A549 (cell line): Measurements from ENCODE around the gene QDPR. TPM values are rescaled to one million over a fixed set of nuclear protein-coding genes. Genes with fewer than 3 reads are reported as not detected.

ENCODE experiments used
- ATAC-seq, 2 experiments: fragments of 200-7000 bp in 1 of 2; fragments of >200 bp in 1 of 2; cut with Nextera tagmentation in 1 of 2; cut with Tn5 transposase in 1 of 2; 3 replicates each; pipeline versions ENCODE4 v1.8.0 to v1.9.1; 2018 to 2020; ENCODE audit warnings: mild to moderate bottlenecking in 1 of 2, moderate library complexity in 1 of 2
- CTCF ChIA-PET: fragments of 300-600 bp; sonication (Branson Sonifier 250); formaldehyde crosslinking; extraction: SDS; loops from one replicate; lab custom pipeline; 2021; ENCODE audit warnings: antibody characterized with exemption, inconsistent platforms; lab: Yijun Ruan, JAX
- POLR2A ChIA-PET: fragments of 350-600 bp; formaldehyde crosslinking; extraction: SDS; loops from one replicate; lab custom pipeline; 2021; ENCODE audit warnings: antibody characterized with exemption, inconsistent platforms; lab: Yijun Ruan, JAX
- DNase-seq, 2 experiments: peaks; one replicate each; pipeline versions ENCODE4 v3.0.0 to v3.0.0-alpha.2; 2011 to 2016; ENCODE audit warnings: low read depth in 1 of 2, low spot score in 1 of 2
- FAIRE-seq: peaks from 2 replicates; lab custom pipeline; 2011; peaks lifted over from hg19 to GRCh38; lab: Jason Lieb, UNC
- H3K27ac ChIP-seq, 2 experiments: fragments of >200 bp; sonication (Bioruptor Twin); formaldehyde crosslinking; 3 replicates each; pipeline ENCODE4 v1.5.1; 2016 to 2017
- H3K4me1 ChIP-seq: fragments of >200 bp; sonication (Bioruptor Twin); formaldehyde crosslinking; 3 replicates; pipeline ENCODE4 v1.6.1; 2016
- H3K4me2 ChIP-seq: fragments of >200 bp; sonication (Bioruptor Twin); formaldehyde crosslinking; 3 replicates; pipeline ENCODE4 v1.6.1; 2016
- H3K4me3 ChIP-seq: fragments of >200 bp; sonication (Bioruptor Twin); formaldehyde crosslinking; 3 replicates; pipeline ENCODE4 v1.5.1; 2016
- H3K9me3 ChIP-seq: fragments of >200 bp; sonication (Bioruptor Twin); formaldehyde crosslinking; 3 replicates; pipeline ENCODE4 v1.6.1; 2016
- CEBPB ChIP-seq, 2 experiments: fragments of >200 bp in 1 of 2; sonication (Bioruptor Twin) in 1 of 2; formaldehyde crosslinking in 1 of 2; IDR thresholded peaks; 2 replicates each; pipeline ENCODE4 v1.6.1; 2012 to 2016
- E2F6 ChIP-seq: IDR thresholded peaks from 2 replicates; pipeline ENCODE4 v1.6.1; 2012; ENCODE audit warnings: low read depth, borderline replicate concordance
- ELK1 ChIP-seq: fragments of 150-350 bp; IDR thresholded peaks from 2 replicates; pipeline ENCODE4 v1.6.1; 2014; ENCODE audit warnings: low read depth, mild to moderate bottlenecking, low read length
- JUNB ChIP-seq: fragments of >200 bp; sonication (Bioruptor Twin); formaldehyde crosslinking; IDR thresholded peaks from 2 replicates; pipeline ENCODE4 v1.6.1; 2016
- NFE2L2 ChIP-seq: fragments of 150-350 bp; conservative IDR thresholded peaks from 2 replicates; pipeline ENCODE4 v1.6.1; 2014; ENCODE audit warnings: low read length
- NR3C1 ChIP-seq: fragments of >200 bp; sonication (Bioruptor Twin); formaldehyde crosslinking; IDR thresholded peaks from 3 replicates; pipeline ENCODE4 v1.6.1; 2017
- RAD21 ChIP-seq, 2 experiments: fragments of >200 bp in 1 of 2; sonication (Bioruptor Twin) in 1 of 2; formaldehyde crosslinking in 1 of 2; IDR thresholded peaks in 1 of 2; conservative IDR thresholded peaks in 1 of 2; 2 replicates in 1 of 2; 3 replicates in 1 of 2; pipeline ENCODE4 v1.6.1; 2012 to 2018; ENCODE audit warnings: inconsistent platforms in 1 of 2
- RNF2 ChIP-seq: fragments of 200-600 bp; sonication (generic); IDR thresholded peaks from 2 replicates; pipeline ENCODE4 v1.6.1; 2016; ENCODE audit warnings: low read depth, mild to moderate bottlenecking, antibody characterized with exemption, moderate library complexity, borderline replicate concordance
- TFCP2L1 ChIP-seq: fragments of 250-450 bp; sonication (Bioruptor Pico); IDR thresholded peaks from 2 replicates; pipeline ENCODE4 v1.5.0; 2021; ENCODE audit warnings: mild to moderate bottlenecking
- ZC3H11A ChIP-seq: fragments of 450-650 bp; IDR thresholded peaks from 2 replicates; pipeline ENCODE4 v1.6.1; 2014; ENCODE audit warnings: antibody characterized with exemption, mild to moderate bottlenecking
- ZSCAN20 ChIP-seq: fragments of 250-450 bp; sonication (Bioruptor Pico); IDR thresholded peaks from 2 replicates; pipeline ENCODE4 v1.8.0; 2022; ENCODE audit warnings: mild to moderate bottlenecking, moderate library complexity
- WGBS: methylation state at CpG from one replicate; pipeline ENCODE4 v1.1.6; 2017; ENCODE audit errors: missing lambda C conversion rate; 5-methylcytosine and 5-hydroxymethylcytosine counted together
- polyA plus RNA-seq, 4 experiments: library from polyadenylated mRNA; depleted of rRNA in 3 of 4; stranded (reverse); fragments of >200 nt; fragmentation: RNase III in 1 of 4; extraction: RNeasy Plus Mini Kit Qiagen cat#74134 plus additional on column Dnase treatment in 1 of 4; gene quantifications; 2 replicates in 3 of 4; 3 replicates in 1 of 4; pipeline ENCODE4 v1.2.3, GENCODE V29; 2011 to 2017
- TF ChIP-seq, protein P1 (sequence below): fragments of >200 bp; sonication (Bioruptor Twin); formaldehyde crosslinking; IDR thresholded peaks from 3 replicates; pipeline ENCODE4 v1.5.1; 2016
- TF ChIP-seq, protein P2 (sequence below): IDR thresholded peaks from 2 replicates; pipeline ENCODE4 v1.6.1; 2012

The QDPR gene
- polyA plus RNA-seq, 2 of the 4 experiments (the other 2 are of a cell fraction) = 40.4 to 75.1 TPM

DNA sequence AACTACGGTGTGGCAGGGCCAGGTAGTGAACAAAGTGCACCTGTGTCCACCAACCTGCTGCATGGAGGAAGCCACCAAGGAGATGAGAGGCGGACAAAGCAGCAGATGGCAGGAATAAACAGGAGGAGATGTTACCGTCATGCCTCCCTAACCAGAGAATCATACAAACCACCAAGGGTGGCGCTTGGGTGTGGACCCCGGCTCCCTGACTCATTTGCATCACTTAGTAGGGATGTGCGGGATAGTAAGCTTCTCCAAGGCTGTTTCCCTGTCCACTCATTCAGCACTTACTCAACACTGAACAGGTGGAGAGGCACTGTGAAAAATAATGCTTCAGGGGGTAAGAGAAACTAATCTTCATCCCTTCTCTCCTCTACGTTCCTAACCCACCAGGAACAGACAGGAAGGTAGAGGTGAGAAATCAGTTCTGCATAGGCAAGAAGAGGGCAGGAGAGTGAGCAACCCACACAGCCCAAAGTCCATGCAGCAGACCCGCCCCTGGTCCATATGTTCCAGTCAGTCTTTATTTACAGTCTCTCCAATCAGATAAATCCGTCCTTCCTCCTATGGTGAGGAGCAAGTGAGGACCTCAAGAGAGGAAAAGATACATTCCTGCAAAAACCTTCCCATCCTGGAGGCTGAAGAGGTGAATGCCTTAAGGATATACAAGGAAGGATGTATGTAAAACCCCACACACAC lies 34.0 kb downstream of the QDPR start:
- Histone ChIP-seq H3K4me3 (no peak overlapping the region), H3K27ac (no peak overlapping the region), H3K9me3 (no peaks in the 10 kb centered on the region), H3K4me1 (no peaks in the 10 kb centered on the region), H3K4me2 (no peak overlapping the region)
- FAIRE-seq (no peak), ATAC-seq (no peak), DNase-seq (no peak)
- WGBS = 72% methylated on average over 9 of the region's 9 CpGs
- ChIA-PET POLR2A (no interaction called here), CTCF (no interaction called here)
- TF ChIP-seq CEBPB (IDR thresholded peaks at IDR 0.05) (no peak), JUNB (no peak), ZC3H11A (no peak), ELK1 (no peak), RNF2 (no peak), E2F6 (no peak)
- TF ChIP-seq, protein P1, sequence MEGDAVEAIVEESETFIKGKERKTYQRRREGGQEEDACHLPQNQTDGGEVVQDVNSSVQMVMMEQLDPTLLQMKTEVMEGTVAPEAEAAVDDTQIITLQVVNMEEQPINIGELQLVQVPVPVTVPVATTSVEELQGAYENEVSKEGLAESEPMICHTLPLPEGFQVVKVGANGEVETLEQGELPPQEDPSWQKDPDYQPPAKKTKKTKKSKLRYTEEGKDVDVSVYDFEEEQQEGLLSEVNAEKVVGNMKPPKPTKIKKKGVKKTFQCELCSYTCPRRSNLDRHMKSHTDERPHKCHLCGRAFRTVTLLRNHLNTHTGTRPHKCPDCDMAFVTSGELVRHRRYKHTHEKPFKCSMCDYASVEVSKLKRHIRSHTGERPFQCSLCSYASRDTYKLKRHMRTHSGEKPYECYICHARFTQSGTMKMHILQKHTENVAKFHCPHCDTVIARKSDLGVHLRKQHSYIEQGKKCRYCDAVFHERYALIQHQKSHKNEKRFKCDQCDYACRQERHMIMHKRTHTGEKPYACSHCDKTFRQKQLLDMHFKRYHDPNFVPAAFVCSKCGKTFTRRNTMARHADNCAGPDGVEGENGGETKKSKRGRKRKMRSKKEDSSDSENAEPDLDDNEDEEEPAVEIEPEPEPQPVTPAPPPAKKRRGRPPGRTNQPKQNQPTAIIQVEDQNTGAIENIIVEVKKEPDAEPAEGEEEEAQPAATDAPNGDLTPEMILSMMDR = no peak
- TF ChIP-seq, protein P2, sequence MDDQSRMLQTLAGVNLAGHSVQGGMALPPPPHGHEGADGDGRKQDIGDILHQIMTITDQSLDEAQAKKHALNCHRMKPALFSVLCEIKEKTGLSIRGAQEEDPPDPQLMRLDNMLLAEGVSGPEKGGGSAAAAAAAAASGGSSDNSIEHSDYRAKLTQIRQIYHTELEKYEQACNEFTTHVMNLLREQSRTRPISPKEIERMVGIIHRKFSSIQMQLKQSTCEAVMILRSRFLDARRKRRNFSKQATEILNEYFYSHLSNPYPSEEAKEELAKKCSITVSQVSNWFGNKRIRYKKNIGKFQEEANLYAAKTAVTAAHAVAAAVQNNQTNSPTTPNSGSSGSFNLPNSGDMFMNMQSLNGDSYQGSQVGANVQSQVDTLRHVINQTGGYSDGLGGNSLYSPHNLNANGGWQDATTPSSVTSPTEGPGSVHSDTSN = no peak

- no peak for ATAC-seq
- Histone ChIP-seq H3K4me1 (no peaks in the 10 kb centered on the region), H3K4me3 (no peak overlapping the region), H3K27ac (no peak overlapping the region), H3K9me3 (no peaks in the 10 kb centered on the region), H3K4me2 (no peak overlapping the region)
- ChIA-PET CTCF (no interaction called here), POLR2A (interaction anchor here (0.7 kb wide), 1 partner anchor 1828 kb away, joined by 3 read pairs; no protein-coding TSS in a partner anchor)
- 79% methylated on average over 3 of the region's 3 CpGs for WGBS
- DNase-seq = no peak
- no peak for FAIRE-seq
- TF ChIP-seq NR3C1 (no peak), NFE2L2 (no peak)
- TF ChIP-seq, all 56 proteins: peak for 0
Measured at GRCh38 chr4:17476853-17477252, 35.0 kb downstream of the QDPR start.

GRCh38 chr4:17475481-17475880 lies 36.4 kb downstream of the QDPR start:
- Histone ChIP-seq H3K27ac (no peak overlapping the region), H3K4me1 (no peaks in the 10 kb centered on the region), H3K9me3 (no peaks in the 10 kb centered on the region), H3K4me2 (no peak overlapping the region), H3K4me3 (no peak overlapping the region)
- ChIA-PET POLR2A (no interaction called here), CTCF (no interaction called here)
- FAIRE-seq = no peak
- no peak for TF ChIP-seq TFCP2L1 (CRISPR knock-in tag)
- TF ChIP-seq ZSCAN20 = no peak
- TF ChIP-seq, protein P1 = no peak
- no peak for TF ChIP-seq RAD21 (conservative IDR thresholded peaks at IDR 0.05 in 1 of 2, IDR thresholded peaks at IDR 0.05 in 1 of 2)
- no peak for TF ChIP-seq ZC3H11A
- no peak for TF ChIP-seq NR3C1
- TF ChIP-seq, all 56 proteins: peak for 0
- DNase-seq = no peak
- no peak for ATAC-seq
